ENCODE results near the gene MSMO1.

MSMO1 gene

DNA sequence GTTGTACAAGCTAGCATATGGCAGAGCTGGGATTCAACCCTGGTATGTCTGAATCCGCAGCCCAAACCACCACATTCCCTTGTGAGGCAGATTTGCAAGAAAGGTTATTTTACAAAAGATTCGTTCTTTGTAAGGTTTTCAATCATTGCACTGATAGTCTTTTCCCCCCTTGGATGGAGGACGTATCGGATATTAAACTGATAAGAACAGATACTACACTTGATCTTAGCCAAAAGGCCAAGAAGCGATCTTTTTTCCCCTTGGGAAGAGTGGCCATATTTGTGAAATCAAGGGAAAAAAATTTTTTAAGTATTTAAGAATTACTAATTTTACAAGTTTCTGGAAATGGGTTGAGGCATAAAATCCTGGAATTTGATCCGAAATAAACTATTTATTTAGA is 34.4 kb upstream of the MSMO1 start:
- TF ChIP-seq FOXP2 (optimal IDR thresholded peaks at IDR 0.05; ENCODE audit: borderline replicate concordance, extremely low read depth, extremely low read length, insufficient read depth), result no peak
- TF ChIP-seq, protein P1, sequence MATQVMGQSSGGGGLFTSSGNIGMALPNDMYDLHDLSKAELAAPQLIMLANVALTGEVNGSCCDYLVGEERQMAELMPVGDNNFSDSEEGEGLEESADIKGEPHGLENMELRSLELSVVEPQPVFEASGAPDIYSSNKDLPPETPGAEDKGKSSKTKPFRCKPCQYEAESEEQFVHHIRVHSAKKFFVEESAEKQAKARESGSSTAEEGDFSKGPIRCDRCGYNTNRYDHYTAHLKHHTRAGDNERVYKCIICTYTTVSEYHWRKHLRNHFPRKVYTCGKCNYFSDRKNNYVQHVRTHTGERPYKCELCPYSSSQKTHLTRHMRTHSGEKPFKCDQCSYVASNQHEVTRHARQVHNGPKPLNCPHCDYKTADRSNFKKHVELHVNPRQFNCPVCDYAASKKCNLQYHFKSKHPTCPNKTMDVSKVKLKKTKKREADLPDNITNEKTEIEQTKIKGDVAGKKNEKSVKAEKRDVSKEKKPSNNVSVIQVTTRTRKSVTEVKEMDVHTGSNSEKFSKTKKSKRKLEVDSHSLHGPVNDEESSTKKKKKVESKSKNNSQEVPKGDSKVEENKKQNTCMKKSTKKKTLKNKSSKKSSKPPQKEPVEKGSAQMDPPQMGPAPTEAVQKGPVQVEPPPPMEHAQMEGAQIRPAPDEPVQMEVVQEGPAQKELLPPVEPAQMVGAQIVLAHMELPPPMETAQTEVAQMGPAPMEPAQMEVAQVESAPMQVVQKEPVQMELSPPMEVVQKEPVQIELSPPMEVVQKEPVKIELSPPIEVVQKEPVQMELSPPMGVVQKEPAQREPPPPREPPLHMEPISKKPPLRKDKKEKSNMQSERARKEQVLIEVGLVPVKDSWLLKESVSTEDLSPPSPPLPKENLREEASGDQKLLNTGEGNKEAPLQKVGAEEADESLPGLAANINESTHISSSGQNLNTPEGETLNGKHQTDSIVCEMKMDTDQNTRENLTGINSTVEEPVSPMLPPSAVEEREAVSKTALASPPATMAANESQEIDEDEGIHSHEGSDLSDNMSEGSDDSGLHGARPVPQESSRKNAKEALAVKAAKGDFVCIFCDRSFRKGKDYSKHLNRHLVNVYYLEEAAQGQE (IDR thresholded peaks at IDR 0.05; ENCODE audit: insufficient read depth in 1 of 2, low read depth in 2 of 2, low read length in 2 of 2), result no peak
- TF ChIP-seq POLR2AphosphoS5 (IDR thresholded peaks at IDR 0.05; ENCODE audit: low read depth, low read length), result no peak
- TF ChIP-seq SIN3A (IDR thresholded peaks at IDR 0.05; ENCODE audit: borderline replicate concordance, insufficient read depth, low read length), result no peak
- no peak for TF ChIP-seq TAF1 (IDR thresholded peaks at IDR 0.05; ENCODE audit: borderline replicate concordance, insufficient read depth, low read length)

DNA sequence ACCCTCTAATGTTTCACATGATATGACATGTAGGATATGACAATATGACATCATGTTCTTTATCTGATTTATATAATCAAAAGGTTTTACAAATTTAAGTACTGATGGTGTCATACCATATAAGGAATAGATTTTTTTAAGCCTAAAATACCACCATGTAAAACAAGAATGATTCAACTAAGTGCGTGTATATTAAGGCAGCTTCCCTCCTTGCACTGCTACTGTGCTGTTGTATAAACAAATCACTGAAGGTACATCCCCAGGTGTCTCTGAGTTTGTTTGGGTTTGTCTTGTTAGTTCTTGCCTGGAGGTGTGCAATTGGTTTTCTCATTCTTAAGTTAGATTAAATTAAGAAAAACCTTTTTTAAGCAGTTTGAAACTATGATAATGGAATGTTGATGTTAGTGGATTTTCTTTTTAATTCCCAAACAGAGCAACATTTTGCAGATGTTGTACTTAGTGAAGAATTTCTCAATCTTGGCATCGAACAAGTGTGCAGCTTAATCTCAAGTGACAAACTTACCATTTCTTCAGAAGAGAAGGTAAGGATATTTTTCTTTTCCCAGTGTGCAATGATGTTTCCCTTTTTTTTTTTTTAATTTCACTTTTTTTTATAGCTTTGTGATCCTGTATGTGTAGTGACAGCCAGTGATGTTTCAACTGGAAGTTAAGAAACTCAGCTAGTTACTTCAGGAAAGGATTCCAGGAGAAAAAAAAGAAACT is 33.4 kb upstream of the MSMO1 start:
- no peak for TF ChIP-seq POLR2AphosphoS5 (IDR thresholded peaks at IDR 0.05; ENCODE audit: low read depth, low read length)

DNA sequence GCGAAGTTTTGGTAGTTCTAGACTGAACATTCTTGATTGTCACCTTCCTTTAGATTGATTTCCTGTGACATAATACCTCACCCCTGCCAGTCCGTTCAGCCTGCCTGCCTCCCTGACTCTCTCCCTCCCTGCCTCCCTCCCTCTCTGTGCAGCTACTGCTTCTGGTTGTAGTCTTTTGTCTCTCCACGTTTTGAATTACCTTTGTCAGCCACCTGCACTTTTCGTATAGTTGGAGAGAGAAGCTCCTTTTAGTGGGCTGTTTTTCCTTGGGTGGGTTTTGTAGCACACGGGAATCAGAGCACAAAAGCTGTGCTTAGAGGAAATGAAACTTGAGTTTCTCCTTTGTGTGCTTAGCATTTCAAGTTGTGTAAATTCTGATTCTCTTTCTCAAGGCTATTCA is 32.6 kb upstream of the MSMO1 start:
- TF ChIP-seq SIN3A (IDR thresholded peaks at IDR 0.05; ENCODE audit: borderline replicate concordance, insufficient read depth, low read length) (no peak), POLR2AphosphoS5 (IDR thresholded peaks at IDR 0.05; ENCODE audit: low read depth, low read length) (no peak), TAF1 (IDR thresholded peaks at IDR 0.05; ENCODE audit: borderline replicate concordance, insufficient read depth, low read length) (no peak), FOXP2 (optimal IDR thresholded peaks at IDR 0.05; ENCODE audit: borderline replicate concordance, extremely low read depth, extremely low read length, insufficient read depth) (no peak)
- TF ChIP-seq, protein P1 (IDR thresholded peaks at IDR 0.05; ENCODE audit: insufficient read depth in 1 of 2, low read depth in 2 of 2, low read length in 2 of 2), result no peak

DNA sequence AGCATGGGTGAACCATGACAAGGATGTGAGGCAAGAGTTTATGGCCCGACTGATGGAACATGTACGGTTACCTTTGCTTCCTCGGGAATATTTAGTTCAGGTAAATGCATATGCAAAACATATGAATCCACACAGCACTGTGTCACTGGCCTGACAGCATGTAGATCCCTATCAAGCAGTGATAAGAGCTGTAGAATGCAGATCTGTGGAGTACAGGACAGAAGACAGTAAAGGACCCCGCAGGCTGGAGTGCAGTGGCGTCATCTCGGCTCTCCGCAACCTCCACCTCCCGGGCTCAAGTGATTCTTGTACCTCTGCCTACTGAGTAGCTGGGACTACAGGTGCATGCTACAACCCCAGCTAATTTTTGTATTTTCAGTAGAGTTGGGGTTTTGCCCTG is 29.8 kb upstream of the MSMO1 start:
- TF ChIP-seq FOXP2 (optimal IDR thresholded peaks at IDR 0.05; ENCODE audit: borderline replicate concordance, extremely low read depth, extremely low read length, insufficient read depth) (no peak), POLR2AphosphoS5 (IDR thresholded peaks at IDR 0.05; ENCODE audit: low read depth, low read length) (no peak), SIN3A (IDR thresholded peaks at IDR 0.05; ENCODE audit: borderline replicate concordance, insufficient read depth, low read length) (no peak)
- TF ChIP-seq, protein P1 (IDR thresholded peaks at IDR 0.05; ENCODE audit: insufficient read depth in 1 of 2, low read depth in 2 of 2, low read length in 2 of 2), result no peak

DNA sequence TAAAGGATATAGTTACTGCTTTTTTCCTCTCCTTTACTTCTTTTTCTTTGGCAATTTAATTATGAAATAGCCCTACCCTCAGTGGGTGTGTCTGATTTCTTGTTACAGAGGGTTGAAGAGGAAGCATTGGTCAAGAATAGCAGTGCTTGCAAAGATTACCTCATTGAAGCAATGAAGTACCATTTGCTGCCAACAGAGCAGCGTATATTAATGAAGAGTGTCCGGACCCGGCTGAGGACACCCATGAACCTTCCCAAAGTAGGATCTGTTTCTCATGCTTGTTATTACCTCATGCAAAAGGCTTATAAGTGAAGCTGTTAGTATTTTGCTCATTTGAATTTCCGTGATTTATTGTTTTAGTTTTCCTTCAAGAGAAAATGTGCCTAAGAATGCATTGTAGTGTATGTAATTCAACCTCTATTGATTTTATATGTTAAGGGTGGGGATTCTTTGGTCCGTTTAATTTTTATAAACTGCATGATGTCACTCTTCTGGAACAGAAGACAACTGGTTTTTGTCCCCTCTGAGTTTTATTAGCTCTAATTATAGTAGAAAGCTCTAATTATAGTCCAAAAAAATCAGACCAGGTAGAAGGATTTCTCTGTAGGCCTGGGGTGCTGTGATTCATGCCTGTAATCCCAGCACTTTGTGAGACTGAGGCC is 27.9 kb upstream of the MSMO1 start:
- TF ChIP-seq SIN3A (IDR thresholded peaks at IDR 0.05; ENCODE audit: borderline replicate concordance, insufficient read depth, low read length) (no peak), FOXP2 (optimal IDR thresholded peaks at IDR 0.05; ENCODE audit: borderline replicate concordance, extremely low read depth, extremely low read length, insufficient read depth) (no peak), TAF1 (IDR thresholded peaks at IDR 0.05; ENCODE audit: borderline replicate concordance, insufficient read depth, low read length) (no peak)

DNA sequence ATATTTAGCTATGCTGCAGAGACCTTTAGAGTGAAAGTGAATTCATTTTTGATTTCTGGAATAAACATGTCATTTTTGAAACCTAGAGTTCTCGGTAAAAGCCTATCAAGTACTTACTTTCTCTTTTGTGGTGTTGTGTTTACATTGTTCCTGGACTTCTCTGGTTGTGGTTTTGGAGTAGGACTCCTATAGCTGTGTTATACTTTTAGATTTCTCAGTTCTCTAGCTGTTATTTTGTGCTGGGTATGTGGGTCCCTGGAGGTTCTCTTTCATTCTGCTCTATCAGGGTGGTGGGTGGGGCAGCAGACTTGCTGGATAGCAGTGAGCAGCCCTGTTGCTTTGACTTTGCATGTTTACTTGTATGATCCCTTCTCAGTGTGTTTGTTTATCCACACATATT is 25.6 kb upstream of the MSMO1 start:
- TF ChIP-seq SIN3A (IDR thresholded peaks at IDR 0.05; ENCODE audit: borderline replicate concordance, insufficient read depth, low read length) (no peak), FOXP2 (optimal IDR thresholded peaks at IDR 0.05; ENCODE audit: borderline replicate concordance, extremely low read depth, extremely low read length, insufficient read depth) (no peak), POLR2AphosphoS5 (IDR thresholded peaks at IDR 0.05; ENCODE audit: low read depth, low read length) (no peak), TAF1 (IDR thresholded peaks at IDR 0.05; ENCODE audit: borderline replicate concordance, insufficient read depth, low read length) (no peak)
- TF ChIP-seq, protein P1 (IDR thresholded peaks at IDR 0.05; ENCODE audit: insufficient read depth in 1 of 2, low read depth in 2 of 2, low read length in 2 of 2), result no peak
